Right renal cortex interstitium (tissue), 3 donors: ENCODE measurements around the gene MSH2. TPM values are rescaled to one million over a fixed set of nuclear protein-coding genes. Genes with fewer than 3 reads are reported as not detected.
"Not testable (repeated sequence)": the region's sequence is repeated elsewhere in the genome, so short reads cannot be mapped to it uniquely, and the experiment has no call there.

ENCODE experiments used
- DNase-seq, 3 donors: peaks; one replicate each; pipeline ENCODE4 v3.0.0-alpha.2; 2013; ENCODE audit warnings: low read depth in 3 of 3, low spot score in 2 of 3
- polyA plus RNA-seq, 3 donors: library from polyadenylated mRNA; unstranded; fragments of 120-200 nt; gene quantifications; one replicate each; pipeline ENCODE4 v1.2.1, GENCODE V29; 2013; ENCODE audit not compliant: insufficient read length in 3 of 3

Gene MSH2
- 10 to 100 TPM; 75.1 to 90.6 (median 83.8) TPM for polyA plus RNA-seq

DNA sequence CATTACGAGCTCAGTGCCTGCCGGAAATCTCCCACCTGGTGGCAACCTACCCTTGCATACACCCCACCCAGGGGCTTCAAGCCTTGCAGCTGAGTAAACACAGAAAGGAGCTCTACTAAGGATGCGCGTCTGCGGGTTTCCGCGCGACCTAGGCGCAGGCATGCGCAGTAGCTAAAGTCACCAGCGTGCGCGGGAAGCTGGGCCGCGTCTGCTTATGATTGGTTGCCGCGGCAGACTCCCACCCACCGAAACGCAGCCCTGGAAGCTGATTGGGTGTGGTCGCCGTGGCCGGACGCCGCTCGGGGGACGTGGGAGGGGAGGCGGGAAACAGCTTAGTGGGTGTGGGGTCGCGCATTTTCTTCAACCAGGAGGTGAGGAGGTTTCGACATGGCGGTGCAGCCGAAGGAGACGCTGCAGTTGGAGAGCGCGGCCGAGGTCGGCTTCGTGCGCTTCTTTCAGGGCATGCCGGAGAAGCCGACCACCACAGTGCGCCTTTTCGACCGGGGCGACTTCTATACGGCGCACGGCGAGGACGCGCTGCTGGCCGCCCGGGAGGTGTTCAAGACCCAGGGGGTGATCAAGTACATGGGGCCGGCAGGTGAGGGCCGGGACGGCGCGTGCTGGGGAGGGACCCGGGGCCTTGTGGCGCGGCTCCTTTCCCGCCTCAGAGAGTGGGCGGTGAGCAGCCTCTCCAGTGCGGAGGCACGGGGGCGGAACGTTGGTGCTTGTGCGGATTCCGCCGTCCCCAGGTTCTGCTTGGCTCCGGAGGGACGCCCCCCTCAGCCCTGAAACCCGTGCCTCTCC, at the start of gene MSH2:
Gene MSH2 (plus strand): TSS at position 352 of the 804 bp plus-strand sequence. CDS start 36 bp downstream, at position 388.
- peak; percentile 77 to 85 (median 84) for DNase-seq

DNA sequence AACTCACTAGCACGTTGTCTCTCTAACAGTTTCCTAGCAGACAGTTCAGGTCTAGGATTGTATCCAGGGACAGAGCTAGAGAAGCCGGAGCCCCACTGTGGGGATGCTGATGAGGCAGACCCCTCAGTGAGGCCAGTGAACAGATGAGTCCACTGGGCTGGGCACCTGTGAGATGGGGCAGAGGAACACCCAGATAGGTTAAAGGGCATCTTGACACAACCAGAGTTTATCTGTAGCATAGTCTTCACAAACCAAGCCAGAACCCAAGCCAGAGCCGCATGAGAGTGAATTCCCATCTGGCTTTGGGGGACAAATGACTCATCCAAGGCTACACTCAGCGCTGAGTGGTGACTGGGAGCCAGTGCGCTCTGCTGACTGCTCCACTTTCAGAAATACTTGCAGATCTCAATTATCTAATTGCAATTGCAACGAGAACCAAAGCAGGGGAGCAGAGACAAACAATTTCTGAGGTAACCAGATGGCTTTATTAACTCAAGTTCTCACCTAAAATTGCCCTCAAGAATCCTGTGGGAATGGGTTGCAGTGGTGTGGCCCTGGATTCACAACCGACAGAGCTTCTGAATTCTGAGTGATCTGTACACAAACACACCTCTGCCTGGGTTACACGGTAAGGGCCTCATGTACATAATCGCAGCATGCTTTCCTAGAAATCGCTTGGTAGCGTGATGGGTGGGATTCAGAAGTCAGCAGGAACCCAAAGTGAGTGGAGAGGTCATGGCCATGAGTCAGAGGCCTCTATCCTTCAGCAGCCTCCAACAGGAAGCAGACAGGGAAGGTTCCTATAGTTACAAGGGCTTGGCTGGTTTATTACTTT, 48.7 kb upstream of the MSH2 start:
- DNase-seq, result no peak

DNA sequence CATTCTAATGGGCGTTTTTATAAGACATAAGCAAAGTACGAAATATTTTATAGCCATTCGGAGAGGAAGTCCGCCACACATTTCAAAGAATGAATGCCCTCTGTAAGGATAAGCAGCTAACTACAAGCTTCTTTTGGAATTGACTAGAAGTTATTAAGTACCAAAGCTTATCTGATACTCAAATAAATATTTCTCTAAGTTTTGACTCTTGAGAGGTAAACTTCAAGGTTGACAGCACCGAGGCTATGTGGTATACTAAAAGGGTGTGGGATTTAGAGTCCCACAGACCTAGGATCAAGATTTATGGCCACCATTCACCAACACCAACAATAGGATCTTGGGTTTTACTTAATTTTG, 48.1 kb upstream of the MSH2 start:
- no peak for DNase-seq

DNA sequence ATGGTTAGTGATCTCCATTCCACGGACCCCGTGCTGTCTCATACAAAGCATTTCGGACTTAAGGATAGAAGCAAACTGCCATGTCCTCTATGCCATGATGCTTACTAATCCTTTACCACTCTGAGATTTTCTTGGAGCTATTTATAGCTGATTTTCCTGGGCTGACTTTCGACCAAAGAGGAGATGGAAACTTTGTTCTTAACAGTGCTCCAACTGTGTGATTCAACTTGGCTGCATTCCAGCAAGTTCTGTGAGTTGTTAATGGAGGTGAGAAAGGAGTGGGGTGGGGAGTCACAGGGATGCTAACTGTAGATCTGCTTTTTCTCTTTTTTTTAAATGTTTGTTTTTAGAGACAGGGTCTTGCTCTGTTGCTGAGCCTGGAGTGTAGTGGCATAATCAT, 45.5 kb upstream of the MSH2 start:
- no peak for DNase-seq

DNA sequence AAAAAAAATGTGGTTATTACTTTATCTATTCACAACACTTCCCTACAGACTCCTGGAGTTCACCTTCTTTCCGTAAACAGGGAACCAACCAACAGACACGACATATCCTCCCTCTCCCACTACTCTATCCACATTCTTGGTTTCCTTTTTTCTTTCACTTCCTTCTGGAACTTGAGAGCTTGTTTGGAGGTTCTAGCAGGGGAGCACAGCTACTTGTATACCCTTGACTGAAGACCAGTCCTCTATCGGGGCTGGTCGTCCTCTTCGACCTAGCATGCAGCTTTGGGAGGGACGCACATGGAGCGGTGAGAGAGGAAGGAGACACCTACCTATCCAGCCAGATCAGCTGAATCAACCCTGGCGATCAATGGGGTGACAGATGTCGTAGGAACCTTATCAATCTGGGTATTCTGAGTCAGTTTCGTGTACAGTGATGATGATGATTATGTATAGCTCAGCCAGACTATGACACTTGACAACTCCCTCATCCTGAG, 43.5 kb upstream of the MSH2 start:
- DNase-seq, result no peak

DNA sequence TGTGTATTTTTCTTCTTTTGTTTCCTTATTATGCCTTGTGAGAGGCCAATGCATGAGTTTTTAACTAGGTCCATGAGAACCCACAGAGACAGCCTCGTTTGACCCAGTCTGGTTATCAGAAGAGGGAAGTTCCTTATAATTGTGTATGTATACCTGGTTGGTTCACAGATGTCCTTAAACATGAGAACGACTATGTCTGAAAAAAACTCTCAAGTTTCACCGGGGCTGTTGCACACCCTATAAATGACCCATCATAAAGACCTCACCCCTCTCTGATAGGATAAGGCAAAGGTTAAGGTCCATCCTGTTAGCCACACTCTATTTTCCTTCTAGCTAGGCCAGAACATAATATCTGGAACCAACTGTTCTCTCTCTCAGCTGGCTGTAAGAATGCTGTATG, 42.7 kb upstream of the MSH2 start:
- no peak for DNase-seq

DNA sequence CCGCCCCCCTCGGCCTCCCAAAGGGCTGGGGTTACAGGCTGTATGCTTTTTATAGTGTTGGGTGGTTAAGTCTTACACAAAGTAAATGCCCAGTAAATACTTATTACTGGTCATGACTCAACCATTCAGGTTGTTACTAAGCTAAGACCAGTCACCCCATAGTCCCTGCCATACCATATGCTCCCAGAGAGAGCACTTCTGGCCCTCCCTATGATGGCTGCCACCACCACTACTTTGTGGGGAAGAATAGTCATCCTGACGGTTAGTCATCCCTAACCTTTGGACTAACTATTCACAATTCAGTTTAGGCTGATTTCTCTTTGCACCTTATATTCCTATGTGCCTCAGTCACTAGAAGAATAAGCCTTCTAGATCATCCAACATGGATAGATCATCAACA, 42.0 kb upstream of the MSH2 start:
- DNase-seq, result no peak

DNA sequence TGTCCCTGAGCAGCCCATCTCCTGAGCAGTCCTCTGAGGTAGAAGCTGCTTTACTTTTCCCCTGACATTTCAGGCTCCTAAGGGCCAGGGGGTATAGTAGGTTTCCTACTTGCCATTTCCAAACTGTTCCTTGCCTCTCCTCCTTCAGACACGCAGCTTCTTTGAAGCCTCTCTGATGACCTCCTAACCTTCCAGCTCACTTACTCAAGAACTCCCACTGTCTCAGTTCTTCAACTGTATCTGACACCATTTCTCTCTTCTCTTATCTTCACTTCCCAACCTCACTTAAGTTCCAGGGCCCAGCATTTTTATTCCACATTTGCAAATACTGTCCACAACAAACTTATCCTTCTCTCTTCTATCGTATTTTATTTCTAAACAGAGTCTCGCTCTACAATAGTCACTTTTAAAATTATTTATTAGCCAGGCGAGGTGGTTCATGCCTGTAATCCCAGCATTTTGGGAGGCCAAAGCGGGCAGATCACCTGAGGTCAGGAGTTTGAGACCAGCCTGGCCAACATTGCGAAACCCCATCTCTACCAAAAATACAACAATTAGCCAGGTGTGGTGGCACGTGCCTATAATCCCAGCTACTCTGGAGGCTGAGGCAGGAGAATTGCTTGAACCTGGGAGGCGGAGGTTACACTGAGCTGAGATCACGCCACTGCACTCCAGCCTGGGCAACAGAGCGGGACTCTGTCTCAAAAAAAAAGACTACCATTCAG, 41.3 kb upstream of the MSH2 start:
- not testable (repeated sequence) for DNase-seq

DNA sequence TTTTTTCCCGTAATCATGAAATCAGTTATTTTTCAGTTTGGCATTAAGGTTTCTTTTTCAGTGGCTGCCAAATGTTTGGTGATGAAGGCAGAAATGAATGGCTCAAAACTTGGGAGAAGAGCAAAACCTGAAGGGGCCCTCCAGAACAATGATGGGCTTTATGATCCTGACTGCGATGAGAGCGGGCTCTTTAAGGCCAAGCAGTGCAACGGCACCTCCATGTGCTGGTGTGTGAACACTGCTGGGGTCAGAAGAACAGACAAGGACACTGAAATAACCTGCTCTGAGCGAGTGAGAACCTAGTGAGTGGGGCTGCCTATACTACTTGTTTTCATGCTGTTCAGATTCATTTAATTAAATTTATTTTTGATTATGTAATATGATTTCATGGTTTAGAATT, 29.2 kb upstream of the MSH2 start:
- DNase-seq, result no peak

DNA sequence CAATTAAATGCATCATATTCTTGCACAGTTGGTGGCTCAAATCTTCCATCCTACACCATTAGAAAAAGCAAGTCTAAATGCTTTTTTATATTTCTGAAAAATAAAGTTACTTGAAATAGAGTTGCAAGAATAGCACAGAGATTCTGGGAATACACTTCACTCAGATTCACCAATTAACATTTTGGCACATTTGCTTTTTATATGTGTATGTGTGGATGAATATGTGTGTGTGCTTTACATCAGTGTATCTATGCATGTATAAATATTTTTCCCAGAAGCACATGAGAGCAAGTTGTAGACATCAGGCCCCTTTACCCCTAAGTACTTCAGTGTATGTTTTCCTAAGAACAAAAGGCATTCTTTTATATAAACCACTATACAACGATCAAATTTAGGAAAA, 27.6 kb upstream of the MSH2 start:
- no peak for DNase-seq

DNA sequence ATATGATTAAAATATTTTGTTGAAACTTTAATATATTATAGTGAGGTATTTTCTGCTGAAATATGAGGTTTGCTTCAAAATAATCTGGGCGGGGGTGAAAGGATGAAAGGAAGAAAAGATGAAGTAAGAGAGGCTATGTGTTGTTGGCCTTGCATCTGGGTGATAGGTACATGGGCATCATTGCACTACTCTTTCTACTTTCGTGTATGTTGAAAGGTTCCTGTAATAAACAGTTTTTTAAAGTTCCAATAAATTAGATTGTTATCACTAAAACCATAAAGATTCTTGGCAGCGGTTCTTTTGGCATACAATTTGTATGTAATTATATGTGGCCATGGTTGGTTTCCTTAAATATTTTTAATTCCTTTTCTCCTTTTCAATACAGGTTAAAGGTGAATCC, 23.6 kb upstream of the MSH2 start:
- DNase-seq, result no peak

DNA sequence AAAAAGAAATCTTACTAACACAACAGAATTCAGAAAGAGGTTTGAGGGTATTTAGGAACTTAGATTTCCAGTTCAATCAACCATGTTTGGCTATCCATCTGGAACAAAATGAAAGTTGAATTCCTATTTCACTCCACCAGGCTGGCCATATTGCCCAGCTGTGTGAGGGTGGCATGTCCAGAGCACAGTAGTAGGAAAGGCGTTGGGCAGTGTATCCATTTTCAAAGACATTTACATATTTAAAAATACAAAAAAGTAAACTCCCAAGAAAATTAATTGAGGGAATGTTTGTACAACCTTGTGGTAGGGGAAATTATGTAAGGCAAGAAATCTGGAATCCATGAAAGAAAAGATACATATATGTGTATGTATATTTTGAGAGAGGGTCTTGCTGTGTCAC, 21.5 kb upstream of the MSH2 start:
- DNase-seq, result no peak

DNA sequence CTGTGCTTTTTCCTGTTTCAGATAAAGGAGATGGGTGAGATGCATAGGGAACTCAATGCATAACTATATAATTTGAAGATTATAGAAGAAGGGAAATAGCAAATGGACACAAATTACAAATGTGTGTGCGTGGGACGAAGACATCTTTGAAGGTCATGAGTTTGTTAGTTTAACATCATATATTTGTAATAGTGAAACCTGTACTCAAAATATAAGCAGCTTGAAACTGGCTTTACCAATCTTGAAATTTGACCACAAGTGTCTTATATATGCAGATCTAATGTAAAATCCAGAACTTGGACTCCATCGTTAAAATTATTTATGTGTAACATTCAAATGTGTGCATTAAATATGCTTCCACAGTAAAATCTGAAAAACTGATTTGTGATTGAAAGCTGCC, 16.4 kb upstream of the MSH2 start:
- no peak for DNase-seq

DNA sequence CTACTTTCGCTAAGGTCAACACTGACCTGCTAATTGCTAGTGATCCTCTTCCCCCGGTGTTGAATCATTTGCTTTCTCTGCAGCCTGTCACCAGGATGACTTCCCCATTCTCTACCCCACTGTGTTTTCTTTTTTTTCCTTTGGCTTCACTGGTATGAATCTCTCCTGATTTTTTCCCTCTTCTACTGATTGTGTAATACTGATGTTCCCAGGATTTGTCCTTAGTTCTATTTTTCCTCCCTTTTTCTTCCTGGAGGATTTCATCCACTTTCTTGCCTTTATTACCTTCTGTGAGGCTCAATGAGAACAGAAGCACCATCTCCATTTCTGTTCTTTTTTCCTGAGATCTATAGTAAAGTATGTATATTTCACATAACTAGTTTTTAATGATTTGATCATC, 14.1 kb upstream of the MSH2 start:
- DNase-seq, result no peak

DNA sequence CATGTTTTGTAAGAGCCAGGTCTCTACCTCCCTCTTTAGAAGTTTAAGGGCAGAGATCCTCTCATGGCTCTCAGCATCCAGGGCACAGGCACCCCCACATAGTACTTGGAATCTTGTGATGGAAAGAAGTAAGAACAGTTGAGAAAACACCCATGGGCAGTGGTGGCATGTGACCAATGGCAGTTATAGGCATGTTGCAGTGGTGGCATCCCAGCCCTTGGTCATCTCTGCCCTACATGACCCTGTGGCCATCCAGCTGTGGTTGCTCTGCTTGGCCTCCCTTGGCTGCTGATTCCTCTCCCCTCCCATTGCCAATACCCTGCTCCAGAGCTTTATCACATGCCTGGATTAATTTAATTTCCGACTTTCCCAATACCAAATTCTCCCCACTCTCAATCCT, 13.3 kb upstream of the MSH2 start:
- DNase-seq, result no peak

DNA sequence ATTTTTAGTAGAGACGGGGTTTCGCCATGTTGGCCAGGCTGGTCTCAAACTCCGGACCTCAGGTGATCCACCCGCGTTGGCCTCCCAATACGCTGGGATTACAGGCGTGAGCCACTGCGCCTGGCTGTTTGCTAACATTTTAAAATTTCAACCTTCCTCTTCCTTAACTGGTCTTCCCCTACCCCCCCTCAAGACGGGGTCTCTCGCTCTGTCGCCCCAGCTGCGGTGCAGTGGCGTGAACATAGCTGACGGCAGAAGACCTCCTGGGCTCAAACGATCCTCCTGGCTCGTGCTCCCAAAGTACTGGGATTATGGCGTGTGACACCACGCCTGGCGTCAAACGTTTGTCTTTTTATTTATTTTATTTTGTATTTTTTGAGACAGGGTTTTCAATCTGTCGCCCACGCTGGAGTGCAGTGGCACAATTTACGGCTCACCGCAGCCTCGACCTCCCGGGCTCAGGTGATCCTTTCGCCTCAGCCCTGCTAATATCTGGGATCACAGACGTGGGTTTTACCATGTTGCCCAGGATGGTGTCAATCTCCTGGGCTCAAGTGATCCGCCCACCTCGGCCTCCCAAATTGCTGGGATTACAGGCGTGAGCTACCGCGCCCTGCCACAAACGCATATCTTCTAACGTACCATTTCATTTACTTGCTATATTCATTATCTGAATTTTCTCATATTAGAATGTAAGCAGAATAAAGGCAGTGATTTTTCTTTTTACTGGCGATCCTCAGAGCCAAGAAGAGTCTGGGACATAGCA, 984 bp upstream of the MSH2 start:
- DNase-seq, result no peak

DNA sequence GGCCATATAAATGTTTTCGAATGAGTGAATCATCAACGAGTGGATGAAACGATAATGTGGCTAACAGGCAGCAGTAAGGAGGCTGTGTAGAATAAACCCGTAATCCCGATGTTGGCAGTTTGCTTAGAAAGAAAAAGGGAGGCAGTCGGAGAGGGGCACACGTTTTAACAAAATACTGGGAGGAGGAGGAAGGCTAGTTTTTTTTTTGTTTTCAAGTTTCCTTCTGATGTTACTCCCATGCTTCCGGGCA, 476 bp upstream of the MSH2 start:
- DNase-seq, result peak in 1 of 3 donors; percentile 17

DNA sequence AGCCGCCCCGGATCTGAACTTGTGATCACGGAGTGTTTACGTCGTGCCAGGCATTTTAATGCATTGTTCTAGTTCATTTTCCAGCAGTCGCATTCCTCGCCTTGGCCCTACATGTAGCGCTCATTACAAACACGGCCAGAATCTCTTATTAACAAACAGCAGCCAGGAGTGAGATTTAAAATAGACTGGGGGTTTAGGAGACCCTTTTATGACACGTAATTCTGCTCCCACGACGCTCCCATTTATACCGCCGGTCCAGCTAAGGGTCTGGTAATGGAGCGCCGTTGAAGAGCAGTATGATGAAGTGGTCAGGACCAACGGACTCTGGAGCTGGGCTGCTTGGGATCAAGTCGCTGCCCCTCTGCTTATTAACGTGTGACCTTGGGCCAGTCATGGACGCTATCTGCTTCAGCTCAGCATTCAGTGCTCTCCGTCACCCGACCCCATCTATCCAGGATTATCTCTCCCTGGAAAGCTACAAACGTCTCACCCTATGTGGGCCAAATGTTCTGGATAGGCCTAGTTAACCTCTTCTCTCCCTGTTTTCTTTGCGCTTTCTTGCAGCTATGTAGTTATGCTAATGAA, 745 bp downstream of the MSH2 start:
- DNase-seq, result peak in 1 of 3 donors; percentile 19

DNA sequence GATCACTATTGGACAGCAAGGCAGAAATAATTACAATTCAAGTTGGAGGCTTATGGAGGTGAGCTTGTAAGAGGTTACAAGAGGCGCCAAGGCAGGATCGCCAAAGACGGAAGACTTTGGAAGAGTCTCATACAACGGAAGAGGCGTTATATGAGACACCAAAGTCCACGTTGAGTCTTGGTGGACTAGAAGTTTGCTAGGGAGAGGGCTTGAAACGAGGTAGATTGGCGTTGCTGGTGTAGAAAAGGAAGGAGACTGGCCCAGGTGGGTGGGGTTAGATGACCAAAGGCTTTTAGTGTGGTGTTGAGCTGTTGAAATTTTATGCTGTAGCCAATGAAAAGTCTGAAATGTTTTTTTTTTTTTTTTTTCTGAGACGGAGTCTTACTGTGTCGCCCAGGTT, 1.4 kb downstream of the MSH2 start:
- no peak for DNase-seq

DNA sequence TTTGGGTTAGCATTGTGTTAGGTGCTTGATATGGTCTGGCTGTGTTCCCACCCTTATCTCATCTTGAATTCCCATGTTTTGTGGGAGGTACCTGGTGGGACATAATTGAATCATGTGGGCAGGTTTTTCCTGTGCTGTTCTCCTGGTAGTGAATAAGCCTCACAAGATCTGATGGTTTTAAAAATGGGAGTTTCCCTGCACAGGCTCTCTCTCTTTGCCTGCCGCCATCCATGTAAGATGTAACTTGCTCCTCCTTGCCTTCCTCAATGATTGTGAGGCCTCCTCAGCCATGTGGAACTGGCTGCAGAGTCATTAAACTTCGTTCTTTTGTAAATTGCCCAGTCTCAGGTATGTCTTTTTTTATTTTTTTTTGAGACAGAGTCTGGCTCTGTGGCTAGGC, 2.8 kb downstream of the MSH2 start:
- DNase-seq, result no peak
